Hepatocyte (in vitro differentiated cells): ENCODE results near the gene ATAD3C.
"Not testable (repeated sequence)": the region's sequence is repeated elsewhere in the genome, so short reads cannot be mapped to it uniquely, and the experiment has no call there.

ENCODE experiments used
- EZH2phosphoT487 ChIP-seq: fragments of 200-600 bp; sonication (generic); IDR thresholded peaks from one replicate; pipeline ENCODE4 v1.6.1; 2018; ENCODE audit warnings: antibody characterized with exemption, mild to moderate bottlenecking, low read depth, moderate library complexity; ENCODE audit not compliant: unreplicated experiment, severe bottlenecking
- TF ChIP-seq, protein P1 (sequence below): fragments of 200-600 bp; sonication (generic); IDR thresholded peaks from 2 replicates; pipeline ENCODE4 v1.5.1; 2016; ENCODE audit warnings: antibody characterized with exemption, mild to moderate bottlenecking; ENCODE audit not compliant: poor library complexity

DNA sequence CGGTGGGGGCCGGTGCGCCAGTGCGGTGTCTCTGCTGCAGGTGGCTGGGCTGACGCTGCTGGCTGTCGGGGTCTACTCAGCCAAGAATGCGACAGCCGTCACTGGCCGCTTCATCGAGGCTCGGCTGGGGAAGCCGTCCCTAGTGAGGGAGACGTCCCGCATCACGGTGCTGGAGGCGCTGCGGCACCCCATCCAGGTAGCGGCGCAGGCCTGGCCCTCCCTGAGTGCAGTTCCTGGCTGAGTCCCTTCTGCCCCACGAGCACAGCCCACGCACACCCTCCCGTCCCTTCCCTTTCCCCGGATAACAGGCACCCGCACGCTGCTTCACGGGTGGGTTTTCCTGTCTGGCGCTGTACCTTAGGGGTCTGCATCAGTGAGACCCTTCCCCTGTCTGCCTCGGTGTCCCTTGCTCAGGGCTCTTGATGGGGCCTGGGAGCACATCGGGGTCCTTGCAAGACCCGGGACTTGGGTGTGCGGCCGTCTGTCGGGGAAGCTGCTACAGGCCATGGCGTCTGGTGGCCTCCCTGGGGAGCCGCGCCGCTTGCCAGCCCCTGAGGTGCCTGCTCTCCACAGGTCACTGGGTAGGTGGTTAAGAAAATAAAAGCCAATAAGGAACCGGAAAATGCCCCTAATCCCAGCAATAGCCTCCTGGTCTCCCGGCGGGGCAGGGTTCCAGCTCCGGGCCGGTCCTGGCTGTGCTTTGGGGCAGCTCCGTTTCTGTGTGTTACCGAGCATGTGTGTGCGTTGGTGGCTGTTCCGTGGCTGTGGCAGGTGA lies 35.7 kb downstream of the ATAD3C start:
- TF ChIP-seq, protein P1, sequence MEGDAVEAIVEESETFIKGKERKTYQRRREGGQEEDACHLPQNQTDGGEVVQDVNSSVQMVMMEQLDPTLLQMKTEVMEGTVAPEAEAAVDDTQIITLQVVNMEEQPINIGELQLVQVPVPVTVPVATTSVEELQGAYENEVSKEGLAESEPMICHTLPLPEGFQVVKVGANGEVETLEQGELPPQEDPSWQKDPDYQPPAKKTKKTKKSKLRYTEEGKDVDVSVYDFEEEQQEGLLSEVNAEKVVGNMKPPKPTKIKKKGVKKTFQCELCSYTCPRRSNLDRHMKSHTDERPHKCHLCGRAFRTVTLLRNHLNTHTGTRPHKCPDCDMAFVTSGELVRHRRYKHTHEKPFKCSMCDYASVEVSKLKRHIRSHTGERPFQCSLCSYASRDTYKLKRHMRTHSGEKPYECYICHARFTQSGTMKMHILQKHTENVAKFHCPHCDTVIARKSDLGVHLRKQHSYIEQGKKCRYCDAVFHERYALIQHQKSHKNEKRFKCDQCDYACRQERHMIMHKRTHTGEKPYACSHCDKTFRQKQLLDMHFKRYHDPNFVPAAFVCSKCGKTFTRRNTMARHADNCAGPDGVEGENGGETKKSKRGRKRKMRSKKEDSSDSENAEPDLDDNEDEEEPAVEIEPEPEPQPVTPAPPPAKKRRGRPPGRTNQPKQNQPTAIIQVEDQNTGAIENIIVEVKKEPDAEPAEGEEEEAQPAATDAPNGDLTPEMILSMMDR: not testable (repeated sequence)
- not testable (repeated sequence) for TF ChIP-seq EZH2phosphoT487
